Measurements from ENCODE around the gene MBTPS1.

Gene MBTPS1

DNA sequence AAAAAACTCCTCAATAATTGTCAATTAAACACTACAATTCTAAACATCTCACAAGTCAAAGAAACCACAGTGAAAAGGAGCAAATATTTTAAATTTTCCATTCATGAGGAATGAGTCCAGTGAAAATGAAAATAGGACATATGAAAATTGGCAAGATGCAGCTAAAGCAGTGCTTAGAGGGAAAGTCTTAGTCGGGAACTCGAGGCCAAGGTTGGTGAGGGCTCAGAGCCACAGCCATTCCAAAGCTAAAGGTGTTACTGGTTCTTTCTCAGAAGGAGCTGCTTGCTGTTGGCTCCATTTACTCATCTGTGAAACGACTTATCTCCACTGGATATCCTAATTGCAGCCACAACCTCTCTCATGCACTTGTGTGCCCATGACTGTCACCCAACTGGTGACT, 80.6 kb downstream of the MBTPS1 start:
- DNase-seq (ENCODE audit: low read depth in 2 of 2), result no peak

DNA sequence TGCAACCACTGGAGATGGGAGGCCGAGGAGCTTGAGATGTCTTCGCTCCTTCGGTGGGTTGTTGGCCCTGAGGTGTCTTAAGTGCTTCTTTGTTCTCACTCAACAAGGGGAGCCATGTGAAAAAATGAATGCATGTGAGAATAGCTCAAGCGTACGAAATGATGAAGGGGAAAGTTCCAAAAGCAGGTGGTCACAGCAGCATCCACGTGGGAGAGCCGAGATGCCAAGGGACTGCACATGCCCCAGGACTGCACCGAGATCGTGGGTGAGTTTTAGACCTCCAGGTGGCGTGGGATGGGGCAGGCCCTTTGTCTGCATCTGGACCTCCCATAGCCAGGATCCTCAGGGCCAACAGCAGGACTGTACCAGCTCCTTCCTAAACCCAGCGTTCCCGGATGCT, 82.2 kb downstream of the MBTPS1 start:
- no peak for DNase-seq (ENCODE audit: low read depth in 2 of 2)

DNA sequence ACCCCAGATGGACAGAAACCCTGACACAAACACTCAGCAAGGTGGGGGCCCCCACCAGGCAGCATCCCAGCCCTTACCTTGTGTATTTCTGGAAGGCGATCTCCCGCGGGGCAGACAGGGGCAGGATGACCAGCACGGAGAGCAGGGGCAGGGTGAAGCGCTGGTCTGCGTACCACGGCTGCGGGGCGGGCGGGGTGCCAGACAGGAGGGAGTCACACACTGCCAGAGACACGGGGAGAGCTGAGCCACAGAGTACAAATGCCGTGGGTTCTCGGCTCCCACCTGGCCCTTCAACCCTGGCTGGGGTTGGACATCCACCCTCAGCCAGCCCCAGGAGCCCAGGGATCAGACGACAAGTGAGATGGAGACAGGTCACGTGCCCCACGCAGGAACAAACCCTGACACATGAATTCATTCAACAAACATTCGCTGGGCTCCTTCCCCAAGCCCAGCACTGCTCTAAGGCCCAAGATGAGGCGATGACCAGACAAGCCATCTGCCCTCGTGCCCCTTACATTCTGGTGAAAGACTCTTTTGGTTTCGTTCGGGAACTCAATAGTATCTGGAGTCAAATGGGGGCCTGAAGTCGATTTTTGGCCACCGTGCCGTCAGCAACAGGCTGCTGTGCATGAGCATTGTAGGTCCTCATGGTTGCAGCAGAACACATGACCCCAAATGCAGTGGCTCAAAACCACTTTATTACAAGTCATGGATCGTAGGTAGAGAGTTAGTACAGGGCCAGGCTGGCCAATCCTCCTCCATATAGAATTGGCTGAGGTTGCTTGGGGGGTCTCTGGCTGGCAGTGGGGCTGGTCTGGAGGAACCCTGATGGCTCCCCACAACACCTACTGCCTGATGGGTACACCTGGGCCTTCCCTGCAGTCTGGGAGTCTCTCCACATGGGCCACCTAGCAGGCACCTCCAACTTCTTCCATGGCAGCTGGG, 83.2 kb downstream of the MBTPS1 start:
- no peak for DNase-seq (ENCODE audit: low read depth in 2 of 2)

DNA sequence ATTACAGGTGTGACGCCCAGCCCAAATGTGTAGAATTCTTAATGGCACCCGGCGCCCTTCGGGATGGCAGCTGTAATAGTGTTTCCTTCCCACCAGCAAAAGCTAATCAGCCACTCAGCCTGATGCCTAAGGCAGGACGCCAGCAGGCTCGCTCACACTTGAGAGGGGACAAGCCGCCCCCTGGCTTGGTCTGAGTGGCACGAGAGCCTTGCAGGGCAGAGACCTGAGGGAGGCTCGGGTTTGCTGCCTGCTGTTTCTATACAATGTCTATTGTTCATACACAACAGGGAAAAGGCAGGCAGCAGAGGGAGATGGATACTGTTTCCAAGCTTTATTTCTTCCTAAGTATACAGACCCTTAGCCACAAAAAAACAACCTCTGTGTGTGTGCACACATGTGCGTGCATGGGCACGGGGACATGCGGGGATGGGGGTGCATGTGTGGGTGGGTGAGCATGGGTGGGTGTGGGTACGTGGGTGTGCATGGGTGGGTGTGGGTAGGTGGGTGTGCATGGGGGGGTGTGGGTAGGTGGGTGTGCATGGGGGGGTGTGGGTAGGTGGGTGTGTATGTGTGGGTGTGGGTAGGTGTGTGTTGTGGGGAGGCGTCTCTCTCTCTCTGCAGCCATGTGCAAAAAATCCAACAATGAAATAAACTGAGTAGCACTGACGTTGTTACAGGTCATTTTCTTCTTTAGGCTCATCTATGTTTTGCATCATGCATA, 84.1 kb downstream of the MBTPS1 start:
- DNase-seq (ENCODE audit: low read depth in 2 of 2), result no peak

DNA sequence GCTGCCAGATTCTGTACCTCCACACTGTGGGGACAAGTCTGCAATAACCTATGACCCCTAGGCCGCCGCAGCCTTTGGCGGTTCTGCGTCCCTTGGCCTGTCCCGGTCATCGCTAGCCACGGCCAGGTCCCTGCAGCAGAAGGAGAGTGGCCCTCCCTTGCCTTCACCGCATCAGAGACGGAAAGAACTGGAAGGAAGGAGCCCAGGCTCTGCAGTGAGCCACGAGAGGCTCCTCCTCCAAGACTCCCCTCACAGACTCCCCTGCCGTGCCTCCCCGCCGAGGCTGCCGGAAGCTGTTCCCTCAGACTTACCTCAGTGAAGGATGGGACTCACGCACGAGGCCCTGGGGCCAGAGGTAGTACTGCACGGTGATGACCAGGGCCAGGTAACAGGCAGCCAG, 85.2 kb downstream of the MBTPS1 start:
- DNase-seq (ENCODE audit: low read depth in 2 of 2), result no peak

DNA sequence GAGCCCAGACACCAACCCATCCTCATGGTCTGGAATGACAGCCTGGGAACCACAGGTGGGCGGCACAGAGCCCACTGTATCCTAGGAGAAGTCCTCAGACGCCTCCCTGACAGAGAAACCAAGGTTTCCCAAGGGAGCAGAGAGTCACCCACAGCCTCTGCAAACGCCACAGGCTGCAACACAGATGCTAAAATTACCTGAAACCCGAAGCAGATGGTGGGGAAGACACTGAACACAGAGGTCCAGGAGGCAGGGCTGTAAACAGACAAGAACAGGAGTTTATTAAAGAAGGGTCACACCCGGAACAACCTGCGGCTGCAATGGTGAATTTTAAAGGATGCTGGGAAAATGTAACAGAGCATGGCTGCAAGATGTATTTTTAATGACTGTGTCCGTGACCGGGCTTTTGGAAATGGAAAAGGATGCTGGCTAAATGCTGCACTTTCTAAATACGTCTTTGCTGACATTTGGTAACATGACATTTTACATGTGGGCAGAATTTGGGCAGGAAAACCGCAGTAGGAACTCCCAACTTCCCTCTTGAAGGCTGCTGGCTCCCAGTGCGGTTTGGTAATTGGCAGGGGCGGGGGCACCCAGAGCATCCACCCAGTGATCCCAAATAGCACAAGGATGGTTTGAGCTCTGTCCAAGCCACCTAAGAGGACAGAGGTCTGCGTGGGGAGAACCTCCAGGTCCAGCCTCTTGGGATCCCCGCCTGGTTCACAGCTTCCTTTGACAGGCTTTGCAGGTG, 87.3 kb downstream of the MBTPS1 start:
- no peak for DNase-seq (ENCODE audit: low read depth in 2 of 2)

DNA sequence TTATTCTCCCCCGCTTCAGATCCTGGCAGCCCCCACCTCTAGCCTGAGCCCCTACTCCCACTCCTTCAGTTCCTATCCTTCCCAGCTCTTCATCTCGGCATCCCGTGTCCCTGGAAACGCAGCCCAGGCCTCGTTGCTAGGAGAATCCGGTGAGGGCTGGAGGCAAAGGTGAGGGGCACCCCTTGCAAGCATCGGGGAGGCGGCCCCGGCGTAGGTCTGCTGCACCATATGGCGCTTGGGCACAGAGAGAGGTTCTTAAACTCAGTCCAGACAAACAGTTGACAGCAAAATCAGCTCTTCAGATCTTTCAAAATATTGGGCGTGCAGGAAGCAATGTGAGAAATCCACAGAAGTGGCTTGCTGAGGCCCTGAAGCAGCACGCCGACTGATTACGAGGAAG, 89.1 kb downstream of the MBTPS1 start:
- no peak for DNase-seq (ENCODE audit: low read depth in 2 of 2)

DNA sequence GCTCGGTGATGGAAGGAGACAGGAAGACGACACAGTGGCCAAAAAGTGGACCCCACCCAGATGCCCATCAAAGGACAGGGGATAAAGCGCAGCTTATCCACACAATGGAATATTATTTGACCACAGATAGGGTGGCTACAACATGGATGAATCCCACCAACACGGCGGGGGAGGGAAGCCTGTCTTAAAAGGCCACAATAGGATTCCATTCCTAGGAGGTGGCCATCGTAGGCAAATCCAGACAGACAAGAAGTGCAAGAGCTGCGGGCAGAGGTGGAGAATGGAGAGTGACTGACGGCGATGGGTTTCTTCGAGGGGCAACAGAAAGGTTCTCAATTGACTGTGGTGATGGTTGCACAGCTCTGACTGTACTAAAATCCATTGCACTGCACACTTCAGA, 90.1 kb downstream of the MBTPS1 start:
- no peak for DNase-seq (ENCODE audit: low read depth in 2 of 2)

DNA sequence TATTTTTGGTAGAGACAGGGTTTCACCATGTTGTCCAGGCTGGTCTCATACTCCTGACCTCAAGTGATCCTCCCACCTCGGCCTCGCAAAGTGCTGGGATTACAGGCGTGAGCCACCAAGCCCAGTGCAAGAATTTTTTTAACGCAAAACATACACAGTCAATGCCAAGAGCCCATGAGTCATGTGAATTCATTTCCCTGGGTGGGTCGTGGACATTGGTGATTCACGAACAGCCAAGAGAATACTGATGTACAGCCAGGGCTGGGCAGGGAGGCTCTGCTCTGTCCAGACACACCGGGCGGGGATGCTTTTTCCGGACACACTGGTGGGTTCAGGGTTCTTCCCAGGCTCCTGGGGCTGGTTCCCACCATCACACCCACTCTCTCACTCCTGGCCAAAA, 91.9 kb downstream of the MBTPS1 start:
- DNase-seq (ENCODE audit: low read depth in 2 of 2), result no peak

DNA sequence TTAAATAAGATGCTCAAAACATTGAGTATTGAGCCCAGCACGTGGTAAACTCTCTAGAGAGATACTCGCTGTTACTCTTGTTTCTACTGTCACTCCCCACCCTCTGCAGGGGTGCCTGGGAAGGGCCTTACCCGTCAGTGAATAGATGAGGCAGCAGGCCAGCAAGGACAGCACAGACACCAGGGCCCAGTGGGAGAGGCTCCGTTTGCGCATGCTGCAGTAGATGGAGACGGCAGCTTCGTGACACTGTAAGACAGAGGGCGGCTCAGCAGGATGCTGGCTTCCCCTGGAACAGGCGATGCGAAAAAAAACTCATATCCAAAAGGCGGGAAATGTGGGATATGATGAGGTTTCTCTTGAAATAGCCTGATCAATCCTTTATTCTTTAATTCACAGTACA, 94.1 kb downstream of the MBTPS1 start:
- no peak for DNase-seq (ENCODE audit: low read depth in 2 of 2)

DNA sequence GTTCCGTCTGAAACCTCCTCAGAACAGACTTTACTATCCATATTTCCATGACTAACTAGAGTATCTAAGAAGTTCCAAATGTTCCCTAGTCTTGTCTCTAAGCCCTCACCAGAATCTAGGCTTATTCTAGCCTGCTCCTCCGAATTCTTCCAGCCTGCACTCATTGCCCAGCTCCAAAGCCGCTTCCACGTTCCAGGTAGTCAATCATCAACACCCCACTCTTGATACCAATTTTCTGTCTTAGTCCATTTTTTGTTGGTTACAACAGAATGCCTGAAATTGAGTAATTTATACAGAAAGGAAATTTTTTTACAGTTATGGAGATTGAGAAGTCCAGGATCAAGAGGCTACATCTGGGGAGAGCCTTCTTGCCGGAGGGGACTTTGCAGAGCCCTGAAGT, 95.3 kb downstream of the MBTPS1 start:
- DNase-seq (ENCODE audit: low read depth in 2 of 2), result no peak

DNA sequence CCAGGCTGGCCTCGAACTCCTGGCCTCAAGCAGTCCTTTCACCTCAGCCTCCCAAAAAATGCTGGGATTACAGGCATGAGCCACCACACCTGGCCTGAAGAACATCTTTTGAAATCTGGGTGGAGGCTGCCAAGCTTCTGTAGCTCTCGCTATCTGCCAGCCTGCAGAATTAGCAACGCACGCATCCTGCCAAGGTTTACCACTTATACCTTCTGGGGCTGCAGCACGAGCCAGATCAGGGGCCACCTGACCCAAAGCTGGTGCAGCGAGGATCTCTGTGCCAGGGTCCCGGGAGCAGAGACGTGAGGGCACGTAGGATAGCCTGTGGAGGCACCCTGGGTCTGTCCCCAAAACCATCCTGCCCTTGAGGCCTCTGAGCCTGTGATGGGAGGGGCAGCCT, 96.4 kb downstream of the MBTPS1 start:
- DNase-seq (ENCODE audit: low read depth in 2 of 2), result no peak

DNA sequence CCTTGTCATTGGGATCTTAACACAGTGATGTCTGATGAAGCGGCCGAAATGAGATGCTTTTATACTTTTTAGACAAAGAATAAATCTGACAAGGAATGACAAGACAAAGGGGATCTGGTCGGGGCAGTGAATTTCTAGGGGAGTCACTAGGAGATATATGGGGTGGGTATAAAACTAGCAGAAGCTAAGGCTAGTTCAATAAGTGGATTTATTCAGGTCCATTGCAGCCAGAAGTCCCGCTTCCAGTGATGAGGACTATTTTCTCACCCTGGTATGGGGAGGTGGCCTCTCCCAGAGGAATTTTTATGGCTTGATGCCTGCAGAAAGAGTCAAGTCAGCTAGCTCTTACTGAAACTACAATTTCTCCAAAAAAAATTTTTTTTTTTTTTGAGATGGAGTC, 98.0 kb downstream of the MBTPS1 start:
- DNase-seq (ENCODE audit: low read depth in 2 of 2), result no peak

DNA sequence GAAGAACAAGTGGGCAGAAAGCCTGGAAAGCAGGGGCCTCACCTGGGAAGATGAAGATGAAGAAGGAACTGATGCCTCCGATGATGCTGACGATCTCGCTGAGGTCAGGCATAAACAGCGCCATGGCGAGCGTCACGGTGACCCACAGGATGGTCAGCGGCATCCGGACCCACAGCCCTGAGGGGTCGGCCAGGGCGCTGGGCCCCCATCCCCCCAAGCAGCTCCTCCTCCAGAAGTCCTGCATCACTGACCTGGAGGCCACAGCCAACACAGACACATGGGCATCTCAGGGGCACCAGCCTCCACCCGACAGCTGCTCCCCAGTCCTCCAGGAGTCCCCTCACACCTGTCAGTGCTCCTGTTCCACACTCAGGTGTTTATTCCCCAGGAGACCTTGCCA, 100.3 kb downstream of the MBTPS1 start:
- no peak for DNase-seq (ENCODE audit: low read depth in 2 of 2)

DNA sequence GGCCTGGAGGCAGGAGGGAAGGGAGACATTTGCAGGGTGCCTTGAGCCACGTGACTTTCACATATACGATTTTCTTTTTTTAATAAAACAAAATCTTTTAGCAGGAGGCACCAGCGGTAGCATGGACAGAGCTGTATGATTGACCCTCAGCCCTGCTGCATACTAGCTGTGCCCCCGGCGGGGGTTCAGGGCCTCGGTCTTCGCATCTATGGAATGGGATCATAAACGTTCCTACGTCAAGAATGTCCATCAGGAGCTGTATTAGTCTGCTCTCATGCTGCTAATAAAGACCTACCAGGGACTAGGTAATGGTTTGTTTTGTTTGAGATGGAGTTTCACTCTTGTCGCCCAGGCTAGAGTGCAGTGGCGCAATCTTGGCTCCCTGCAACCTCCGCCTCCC, 101.3 kb downstream of the MBTPS1 start:
- no peak for DNase-seq (ENCODE audit: low read depth in 2 of 2)

DNA sequence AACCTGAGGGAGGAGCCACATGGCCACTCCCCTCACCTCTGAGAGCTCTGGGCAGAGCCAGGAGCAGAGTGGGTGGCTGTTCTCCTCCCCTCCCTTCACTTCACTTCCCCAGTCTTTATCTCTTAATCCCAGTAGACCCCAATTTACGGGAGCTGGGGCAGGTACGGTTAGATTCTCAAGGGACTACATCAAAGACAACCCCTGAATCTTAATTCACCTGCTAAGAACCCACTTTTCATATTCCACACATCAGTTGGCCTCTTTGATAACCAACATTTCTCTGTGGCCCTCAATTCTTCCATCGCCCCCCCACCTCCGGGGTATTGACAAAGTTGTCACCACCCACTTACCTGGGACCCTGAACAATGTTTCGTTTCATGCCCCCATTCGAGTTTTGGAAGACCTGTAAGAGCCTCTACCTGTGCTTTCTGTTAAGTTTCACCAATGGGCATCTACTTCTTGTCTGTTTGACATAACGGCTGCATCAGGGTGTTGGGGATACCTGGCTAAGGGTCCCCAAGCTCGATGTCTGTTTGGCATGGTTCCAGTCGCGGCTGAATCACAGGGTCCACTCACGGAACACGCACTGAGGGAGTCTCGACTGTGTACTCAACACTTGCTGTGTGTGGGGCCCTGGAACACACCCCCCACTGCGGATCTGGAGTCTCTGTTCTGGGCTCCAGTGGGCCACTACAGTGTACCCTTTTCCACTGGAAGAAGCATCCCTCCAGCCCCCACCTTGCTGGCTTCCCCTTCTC, 102.0 kb downstream of the MBTPS1 start:
- DNase-seq (ENCODE audit: low read depth in 2 of 2), result no peak

DNA sequence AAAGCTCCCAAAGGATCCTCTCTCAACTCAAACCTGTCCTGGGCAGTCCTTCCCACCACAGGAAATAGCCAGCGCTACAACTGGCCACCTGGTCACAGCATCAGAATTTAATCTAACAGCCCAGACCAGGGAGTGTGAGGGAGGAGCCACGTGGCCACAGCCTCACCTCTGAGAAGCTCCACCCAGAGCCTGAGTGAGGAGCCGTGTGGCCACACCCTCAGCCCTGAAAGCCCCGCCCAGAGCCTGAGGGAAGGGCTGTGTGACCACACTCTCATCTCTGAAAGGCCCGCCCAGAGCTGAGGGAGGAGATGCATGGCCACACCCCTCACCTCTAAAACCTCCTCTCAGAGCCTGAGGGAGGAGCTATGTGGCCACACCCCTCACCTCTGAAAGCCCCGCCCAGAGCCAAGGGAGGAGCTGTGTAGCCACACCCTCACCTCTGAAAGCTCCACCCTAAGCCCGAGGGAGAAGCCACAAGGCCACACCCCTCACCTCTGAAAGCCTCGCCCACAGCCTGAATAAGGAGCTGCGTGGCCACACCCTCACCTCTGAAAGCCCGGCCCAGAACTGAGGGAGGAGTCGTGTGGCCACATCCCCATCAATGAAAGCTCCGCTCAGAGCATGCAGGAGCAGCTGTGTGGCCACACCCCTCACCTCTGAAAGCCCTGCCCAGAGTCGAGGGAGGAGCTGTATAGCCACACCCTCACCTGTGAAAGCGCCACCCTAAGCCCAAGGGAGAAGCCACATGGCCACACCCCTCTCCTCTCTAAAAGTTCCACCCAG, 102.8 kb downstream of the MBTPS1 start:
- DNase-seq (ENCODE audit: low read depth in 2 of 2), result peak in 1 of 2 donors; percentile 19

DNA sequence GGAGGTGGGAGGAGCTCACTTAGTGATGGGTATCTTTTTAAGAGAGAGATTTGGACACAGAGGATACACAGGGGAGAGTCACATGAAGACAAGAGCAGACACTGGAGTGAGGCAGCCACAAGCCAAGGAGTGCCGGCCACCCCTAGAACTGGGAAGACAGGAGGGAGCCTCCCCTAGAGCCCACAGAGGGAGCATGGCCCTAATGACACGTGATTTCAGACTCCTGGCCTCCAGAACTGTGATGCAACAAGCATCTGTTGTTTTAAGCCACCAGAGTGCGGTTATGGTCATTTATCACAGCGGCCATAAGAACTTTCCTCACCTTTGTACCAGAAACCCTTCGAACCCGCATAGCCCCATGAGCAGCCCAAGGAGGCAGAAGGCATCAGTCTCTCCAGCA, 107.5 kb downstream of the MBTPS1 start:
- no peak for DNase-seq (ENCODE audit: low read depth in 2 of 2)

DNA sequence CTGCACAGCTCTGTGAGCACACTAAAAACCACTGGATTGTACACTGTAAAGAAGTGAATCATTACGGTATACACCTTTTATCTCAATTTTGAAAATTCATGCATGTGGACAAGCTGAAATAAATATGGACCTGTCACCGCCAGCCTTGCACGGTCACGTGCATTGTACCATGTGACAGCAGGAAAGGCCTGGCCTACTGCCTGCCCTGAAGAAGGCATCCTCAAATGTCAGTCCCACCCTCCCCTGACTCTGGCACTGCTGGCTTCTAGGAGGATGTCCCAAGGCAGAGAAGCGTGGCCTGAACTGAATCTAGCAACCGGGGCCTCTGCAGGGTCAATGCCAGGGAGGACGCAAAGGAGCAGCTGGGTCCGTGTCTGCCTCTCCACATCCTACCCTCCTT, 108.8 kb downstream of the MBTPS1 start:
- no peak for DNase-seq (ENCODE audit: low read depth in 2 of 2)

DNA sequence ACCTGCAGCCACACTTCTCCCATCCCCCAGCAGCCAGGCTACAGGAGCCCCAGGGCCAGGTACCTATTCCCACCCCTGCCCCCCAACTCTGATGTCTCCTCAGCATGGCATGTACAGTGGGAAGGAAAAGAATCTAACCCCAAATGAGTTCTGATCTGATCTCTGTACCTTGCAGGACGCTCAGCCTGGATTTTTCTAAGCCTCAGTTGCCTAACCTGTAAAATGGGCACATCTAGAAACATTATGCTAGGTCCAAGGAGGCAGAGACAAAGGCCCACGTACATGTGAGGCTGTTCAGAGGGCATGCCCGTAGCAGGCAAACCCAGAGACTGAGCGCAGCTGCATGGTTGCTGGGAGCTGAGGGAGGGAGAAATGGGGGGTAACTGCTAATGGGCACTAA, 109.2 kb downstream of the MBTPS1 start:
- DNase-seq (ENCODE audit: low read depth in 2 of 2), result no peak

DNA sequence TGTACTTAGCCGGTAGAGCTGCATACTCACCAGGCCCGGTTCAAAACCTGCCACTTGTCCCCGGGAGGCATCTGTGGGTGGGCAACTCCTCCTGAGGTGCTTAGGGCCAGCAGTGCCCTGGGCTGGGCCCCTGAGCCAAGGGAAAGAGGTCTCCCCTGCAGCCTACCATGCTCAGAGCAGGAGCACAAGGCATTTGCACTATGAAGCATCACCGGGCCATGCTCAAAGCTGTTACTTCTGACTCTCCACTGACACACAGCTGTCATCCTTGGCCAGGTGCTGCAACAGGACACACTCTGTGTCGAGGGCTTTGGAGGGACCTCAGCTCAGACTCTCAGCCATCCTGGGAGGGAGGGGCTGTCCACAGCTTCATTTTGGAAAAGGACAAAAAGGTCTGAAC, 111.4 kb downstream of the MBTPS1 start:
- DNase-seq (ENCODE audit: low read depth in 2 of 2), result no peak
